Caki2 (cell line): ENCODE results near the gene ENAH. TPM values are rescaled to one million over a fixed set of nuclear protein-coding genes. Genes with fewer than 3 reads are reported as not detected.
A peak's percentile ranks its signal among the peaks of the same experiment; 100 is the strongest.
"Not testable (repeated sequence)": the region's sequence is repeated elsewhere in the genome, so short reads cannot be mapped to it uniquely, and the experiment has no call there.

ENCODE experiments used
- DNase-seq: peaks from one replicate; pipeline ENCODE4 v3.0.0-alpha.2; 2015; ENCODE audit warnings: low read depth
- in situ Hi-C: cut with HindIII; loops from 2 replicates; pipeline ENCODE4 v1.10.0; 2016; ENCODE audit warnings: low sequenced_read_pairs, low pct_unique_long_range_greater_than_20kb, mixed read lengths
- total RNA-seq: library from RNA; depleted of rRNA; stranded (reverse); fragments of >200 nt; shearing (Covaris generic); gene quantifications from 2 replicates; pipeline ENCODE4 v1.2.3, GENCODE V29; 2014; ENCODE audit warnings: low replicate concordance

The ENAH gene
- total RNA-seq, 1 experiment from 2014 or later = 69.6 TPM

DNA sequence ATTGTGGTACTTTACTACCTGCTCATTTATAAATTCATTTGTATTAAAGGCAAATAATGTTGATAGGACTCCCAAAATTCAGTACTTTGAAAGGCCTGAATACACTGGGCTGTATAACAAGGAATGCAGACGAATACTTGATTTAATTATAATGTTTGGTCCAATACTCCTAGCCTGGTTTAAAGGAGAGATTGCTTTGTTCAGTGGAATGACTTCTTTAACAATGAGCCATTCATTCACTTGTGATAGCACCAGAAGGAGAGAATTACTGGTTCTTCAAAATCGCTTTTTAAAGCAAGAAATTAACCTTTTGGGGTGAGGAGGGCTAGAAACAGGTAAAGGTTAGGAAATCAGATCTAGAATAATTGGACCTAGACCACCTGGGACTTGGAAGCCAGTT, 28.3 kb upstream of the ENAH start:
- in situ Hi-C loops = no loop called here
- no peak for DNase-seq

GRCh38 chr1:225678545-225678944, 25.6 kb upstream of the ENAH start:
- no peak for DNase-seq
- in situ Hi-C loops = no loop called here

GRCh38 chr1:225677350-225678124, 24.6 kb upstream of the ENAH start:
- in situ Hi-C loops = no loop called here
- DNase-seq = no peak

DNA sequence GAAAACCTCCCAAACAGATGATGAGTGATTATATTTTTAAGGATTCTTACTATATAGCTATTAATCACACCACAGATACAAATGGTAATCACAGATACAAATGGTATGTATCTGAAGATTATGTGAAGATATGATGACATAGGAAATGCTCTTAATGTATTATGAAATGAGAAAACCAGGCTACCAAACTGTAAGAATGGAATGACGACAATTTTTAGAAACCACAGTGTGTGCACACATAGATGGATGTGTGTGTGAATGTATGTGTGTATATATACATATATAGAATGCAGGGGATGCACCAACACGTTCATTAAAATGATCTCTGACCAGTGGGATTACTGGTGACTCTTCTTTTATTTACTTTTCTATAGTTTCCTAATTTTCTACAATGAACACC, 21.5 kb upstream of the ENAH start:
- DNase-seq = no peak
- in situ Hi-C loops = no loop called here

DNA sequence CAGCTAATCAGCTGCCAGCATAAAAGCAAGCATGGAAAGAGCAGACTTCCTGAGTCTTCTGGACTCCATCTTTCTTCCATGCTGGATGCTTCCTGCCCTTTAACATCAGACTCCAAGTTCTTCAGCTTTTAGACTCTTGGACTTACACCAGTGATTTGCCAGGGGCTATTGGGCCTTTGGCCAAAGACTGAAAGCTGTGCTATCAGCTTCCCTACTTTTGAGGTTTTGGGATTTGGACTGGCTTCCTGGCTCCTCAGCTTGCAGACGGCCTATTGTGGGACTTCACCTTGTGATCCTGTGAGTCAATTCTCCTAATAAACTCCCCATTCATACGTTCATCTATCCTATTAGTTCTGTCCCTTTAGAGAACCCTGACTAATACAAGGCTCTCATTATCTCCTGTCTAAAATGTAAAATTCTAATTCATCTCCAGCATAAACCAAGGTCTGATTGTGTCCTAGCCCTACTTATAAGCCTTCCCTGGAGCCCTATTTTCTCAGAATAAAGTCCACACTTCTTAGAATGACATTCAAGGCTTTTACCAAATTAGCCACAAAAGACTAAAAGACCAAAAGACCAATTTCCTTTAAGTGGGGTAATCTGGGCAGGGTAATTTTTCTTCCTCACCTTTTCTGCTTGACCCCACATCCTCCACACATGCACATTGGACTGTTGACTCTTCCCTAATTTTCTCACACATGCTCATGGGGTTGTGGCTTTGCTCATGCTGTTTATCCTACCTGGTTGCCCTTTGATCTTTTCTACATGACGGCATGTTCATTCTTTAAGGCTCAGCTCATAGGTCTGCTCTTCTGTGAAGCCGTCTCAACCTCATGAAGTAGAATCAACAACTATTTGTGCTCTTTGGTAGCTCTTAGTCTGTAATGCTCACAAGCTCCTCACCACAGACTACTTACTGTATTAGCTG, 18.1 kb upstream of the ENAH start:
- no peak for DNase-seq
- in situ Hi-C loops = no loop called here

DNA sequence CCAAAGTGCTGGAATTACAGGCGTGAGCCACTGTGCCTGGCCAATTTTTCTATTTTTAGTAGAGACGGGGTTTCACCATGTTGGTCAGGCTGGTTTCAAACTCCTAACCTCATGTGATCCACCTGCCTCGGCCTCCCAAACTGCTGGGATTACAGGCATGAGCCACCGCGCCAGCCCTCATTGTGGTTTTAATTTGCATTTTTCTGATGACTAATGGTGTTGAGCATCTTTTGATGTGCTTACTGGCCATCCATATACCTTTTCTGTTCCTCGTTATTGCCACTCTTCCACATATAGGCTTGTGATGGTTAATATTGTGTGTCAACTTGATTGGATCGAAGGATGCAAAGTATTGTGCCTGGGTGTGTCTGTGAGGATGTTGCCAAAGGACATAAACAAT, 17.4 kb upstream of the ENAH start:
- in situ Hi-C loops = no loop called here
- no peak for DNase-seq

GRCh38 chr1:225668222-225668621, 15.3 kb upstream of the ENAH start:
- in situ Hi-C loops = no loop called here
- no peak for DNase-seq

GRCh38 chr1:225667362-225667761, 14.4 kb upstream of the ENAH start:
- DNase-seq = no peak
- in situ Hi-C loops = no loop called here

- in situ Hi-C loops = no loop called here
- DNase-seq = no peak
Observed at GRCh38 chr1:225666495-225666894, 13.6 kb upstream of the ENAH start.

DNA sequence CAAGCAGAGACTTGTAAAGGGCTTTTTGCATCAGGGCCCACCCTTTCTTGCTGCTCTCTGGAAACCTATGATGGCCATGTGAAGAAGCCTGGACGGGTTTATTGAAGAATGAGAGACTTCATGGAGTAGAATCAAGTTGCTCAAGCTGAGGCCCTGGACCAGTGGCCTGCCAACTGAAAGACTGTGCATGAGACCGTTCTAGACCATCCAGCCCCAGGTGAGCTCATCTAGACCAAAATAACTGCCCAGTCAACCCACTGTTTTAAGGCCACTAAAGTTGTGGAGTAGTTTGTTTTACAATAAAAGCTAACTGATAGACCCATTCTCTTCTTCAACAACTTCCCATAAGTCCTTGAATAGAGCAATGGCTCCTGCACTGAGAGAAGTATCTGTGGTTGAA, 11.8 kb upstream of the ENAH start:
- DNase-seq = no peak
- in situ Hi-C loops = no loop called here

- no peak for DNase-seq
- in situ Hi-C loops = no loop called here
Observed at GRCh38 chr1:225662155-225662554, 9.2 kb upstream of the ENAH start.

- in situ Hi-C loops = no loop called here
- DNase-seq = no peak
Observed at GRCh38 chr1:225660544-225660946, 7.6 kb upstream of the ENAH start.

GRCh38 chr1:225658041-225658440, 5.1 kb upstream of the ENAH start:
- DNase-seq = no peak
- in situ Hi-C loops = no loop called here

- in situ Hi-C loops = no loop called here
- DNase-seq = no peak
Observed at GRCh38 chr1:225657462-225657989, 4.6 kb upstream of the ENAH start.

DNA sequence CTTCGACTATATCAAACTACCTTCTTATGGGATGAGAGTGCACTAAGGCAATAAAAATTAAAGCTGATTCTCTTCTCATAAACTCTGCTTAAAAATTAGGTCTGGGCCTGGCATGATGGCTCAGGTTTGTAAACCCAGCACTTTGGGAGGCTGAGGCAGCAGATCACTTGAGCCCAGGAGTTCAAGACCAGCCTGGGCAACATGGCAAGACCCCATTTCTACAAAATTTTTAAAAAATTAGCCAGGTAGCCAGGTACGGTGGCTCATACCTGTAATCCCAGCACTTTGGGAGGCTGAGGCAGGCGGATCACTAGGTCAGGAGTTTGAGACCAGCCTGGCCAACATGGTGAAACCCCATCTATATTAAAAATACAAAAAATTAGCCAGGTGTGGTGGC, 3.3 kb upstream of the ENAH start:
- DNase-seq, in situ Hi-C loops: not testable (repeated sequence)

- DNase-seq = peak; percentile 91
- in situ Hi-C loops = no loop called here
Observed at GRCh38 chr1:225655509-225656258, 2.8 kb upstream of the ENAH start.

DNA sequence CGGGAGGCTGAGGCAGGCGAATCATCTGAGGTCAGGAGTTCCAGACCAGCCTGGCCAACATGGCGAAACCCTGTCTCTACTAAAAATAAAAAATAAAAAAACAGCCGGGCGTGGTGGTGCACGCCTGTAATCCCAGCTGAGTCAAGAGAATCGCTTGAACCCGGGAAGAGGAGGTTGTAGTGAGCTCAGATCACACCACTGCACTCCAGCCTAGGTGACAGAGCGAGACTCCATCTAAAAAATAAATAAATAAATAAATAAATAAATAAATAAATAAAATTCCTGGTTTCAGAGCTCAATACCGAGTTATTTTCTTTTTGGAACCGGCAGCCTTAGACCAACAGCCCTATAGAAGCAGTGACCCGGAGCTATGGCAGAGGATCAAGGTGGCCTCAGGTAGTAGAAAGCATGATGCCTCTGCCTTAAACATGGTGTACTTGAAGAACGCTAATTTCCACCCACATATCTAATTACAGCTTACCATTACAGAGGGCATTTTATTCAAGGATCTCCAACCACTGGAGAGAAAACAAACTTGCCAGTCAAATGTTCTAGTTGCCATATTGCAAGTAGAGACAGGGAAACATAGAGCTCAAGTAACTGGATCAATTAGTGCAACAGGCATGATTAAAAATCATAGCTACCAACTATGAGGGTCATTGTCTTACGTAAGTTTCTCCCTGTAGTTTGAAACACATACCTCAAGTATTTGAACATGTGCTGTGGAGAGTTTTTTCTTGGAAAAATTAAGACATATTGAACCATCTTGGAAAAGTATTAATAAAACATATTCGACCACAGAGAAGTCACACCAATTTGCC, 2.0 kb upstream of the ENAH start:
- in situ Hi-C loops = no loop called here
- no peak for DNase-seq

GRCh38 chr1:225654277-225654597, 1.3 kb upstream of the ENAH start:
- DNase-seq = peak; percentile 54
- in situ Hi-C loops = no loop called here
